Right lobe of liver (tissue), 6 donors: ENCODE data around the gene OARD1. TPM values are rescaled to one million over a fixed set of nuclear protein-coding genes. Genes with fewer than 3 reads are reported as not detected.

Source experiments
- ATAC-seq, 4 donors: fragments of 200-7000 bp; cut with Tn5 transposase; one replicate each; pipeline ENCODE4 v1.9.1; 2020; ENCODE audit warnings: mild to moderate bottlenecking in 4 of 4, moderate library complexity in 4 of 4
- DNase-seq, 3 donors: peaks; one replicate each; pipeline ENCODE4 v3.0.0-alpha.2; 2020
- H3K27ac ChIP-seq, 3 donors: fragments of 200-600 bp; one replicate each; pipeline ENCODE4 v1.8.0; 2022
- H3K27me3 ChIP-seq, 2 donors: fragments of 200-600 bp; one replicate each; pipeline ENCODE4 v1.8.0; 2022
- H3K36me3 ChIP-seq, 4 donors: fragments of 200-600 bp; sonication (generic) in 1 of 4; one replicate each; pipeline versions ENCODE4 v1.5.1 to v1.8.0; 2017 to 2022; ENCODE audit warnings: control low read depth in 1 of 4
- H3K4me1 ChIP-seq, 4 donors: fragments of 200-600 bp; sonication (generic) in 1 of 4; one replicate each; pipeline versions ENCODE4 v1.5.1 to v1.8.0; 2017 to 2022; ENCODE audit warnings: control low read depth in 1 of 4
- H3K4me3 ChIP-seq, 3 donors: fragments of 200-600 bp; one replicate each; pipeline ENCODE4 v1.8.0; 2022
- H3K9me3 ChIP-seq, 4 donors: fragments of 200-600 bp; sonication (generic) in 1 of 4; one replicate each; pipeline versions ENCODE4 v1.5.1 to v1.8.0; 2017 to 2022; ENCODE audit warnings: control low read depth in 1 of 4
- POLR2A ChIP-seq: fragments of 450-650 bp; IDR thresholded peaks from one replicate; pipeline ENCODE4 v1.6.1; 2017; ENCODE audit warnings: antibody characterized with exemption, mild to moderate bottlenecking
- WGBS: methylation state at CpG from one replicate; pipeline ENCODE4 v1.1.6; 2018; ENCODE audit warnings: low coverage, low lambda C conversion rate; ENCODE audit not compliant: insufficient coverage; ENCODE audit errors: missing lambda C conversion rate; 5-methylcytosine and 5-hydroxymethylcytosine counted together
- intact Hi-C, 2 donors: fragments of 100-400 bp; cut with DNase I; formaldehyde crosslinking; loops; one replicate each; pipeline versions ENCODE4 v1.11.2 to v1.14.1; 2022
- total RNA-seq, 6 experiments: library from RNA; depleted of rRNA in 2 of 6; stranded (reverse); fragments of >200 nt in 2 of 6; fragmentation: NEBNext Ultra II Directional in 3 of 6; extraction: Animal tissue kit (Norgen Biotek cat#: 25700) in 3 of 6; gene quantifications; one replicate each; pipeline versions ENCODE4 v1.1.0 to v1.2.4, GENCODE V29; 2016 to 2023
- TF ChIP-seq, protein P1 (sequence below), 4 donors: fragments of 200-600 bp in 3 of 4; fragments of 450-650 bp in 1 of 4; IDR thresholded peaks; one replicate each; pipeline versions ENCODE4 v1.5.1 to v1.8.0; 2016 to 2022; ENCODE audit warnings: antibody characterized with exemption in 4 of 4, mild to moderate bottlenecking in 2 of 4
- donor health status: DM: no; HTN: yes; CAD: no.
- donor health status: DM: no; HTN: no; CAD: no.
- donor health status: DM: no; HTN: no; CAD: no.
- donor health status: DM: no; HTN: yes; CAD: no.
- donor health status: DM: no; HTN: yes; CAD: no.

The OARD1 gene
- total RNA-seq, 6 experiments from 2014 or later = 14.8 to 26.2 (median 21.7) TPM

GRCh38 chr6:41036601-41037000 lies 35.6 kb downstream of the OARD1 start:
- no peak for DNase-seq
- no peaks in the 10 kb centered on the region for H3K9me3 ChIP-seq
- no peak overlapping the region for H3K27ac ChIP-seq
- peak overlapping the region in 1 of 3 donors; percentile 65 for H3K4me3 ChIP-seq
- intact Hi-C loops = no loop called here
- H3K36me3 ChIP-seq = peaks cover 0 to 31% (median 2%) of the 10 kb centered on the region in 4 donors
- peaks cover 0 to 62% (median 18%) of the 10 kb centered on the region in 4 donors for H3K4me1 ChIP-seq
- no peaks in the 10 kb centered on the region for H3K27me3 ChIP-seq
- no peak for TF ChIP-seq POLR2A
- TF ChIP-seq, protein P1, sequence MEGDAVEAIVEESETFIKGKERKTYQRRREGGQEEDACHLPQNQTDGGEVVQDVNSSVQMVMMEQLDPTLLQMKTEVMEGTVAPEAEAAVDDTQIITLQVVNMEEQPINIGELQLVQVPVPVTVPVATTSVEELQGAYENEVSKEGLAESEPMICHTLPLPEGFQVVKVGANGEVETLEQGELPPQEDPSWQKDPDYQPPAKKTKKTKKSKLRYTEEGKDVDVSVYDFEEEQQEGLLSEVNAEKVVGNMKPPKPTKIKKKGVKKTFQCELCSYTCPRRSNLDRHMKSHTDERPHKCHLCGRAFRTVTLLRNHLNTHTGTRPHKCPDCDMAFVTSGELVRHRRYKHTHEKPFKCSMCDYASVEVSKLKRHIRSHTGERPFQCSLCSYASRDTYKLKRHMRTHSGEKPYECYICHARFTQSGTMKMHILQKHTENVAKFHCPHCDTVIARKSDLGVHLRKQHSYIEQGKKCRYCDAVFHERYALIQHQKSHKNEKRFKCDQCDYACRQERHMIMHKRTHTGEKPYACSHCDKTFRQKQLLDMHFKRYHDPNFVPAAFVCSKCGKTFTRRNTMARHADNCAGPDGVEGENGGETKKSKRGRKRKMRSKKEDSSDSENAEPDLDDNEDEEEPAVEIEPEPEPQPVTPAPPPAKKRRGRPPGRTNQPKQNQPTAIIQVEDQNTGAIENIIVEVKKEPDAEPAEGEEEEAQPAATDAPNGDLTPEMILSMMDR (IDR thresholded peaks at IDR 0.05) = no peak
- 80% methylated on average over 2 of the region's 2 CpGs for WGBS
- no peak for ATAC-seq

DNA sequence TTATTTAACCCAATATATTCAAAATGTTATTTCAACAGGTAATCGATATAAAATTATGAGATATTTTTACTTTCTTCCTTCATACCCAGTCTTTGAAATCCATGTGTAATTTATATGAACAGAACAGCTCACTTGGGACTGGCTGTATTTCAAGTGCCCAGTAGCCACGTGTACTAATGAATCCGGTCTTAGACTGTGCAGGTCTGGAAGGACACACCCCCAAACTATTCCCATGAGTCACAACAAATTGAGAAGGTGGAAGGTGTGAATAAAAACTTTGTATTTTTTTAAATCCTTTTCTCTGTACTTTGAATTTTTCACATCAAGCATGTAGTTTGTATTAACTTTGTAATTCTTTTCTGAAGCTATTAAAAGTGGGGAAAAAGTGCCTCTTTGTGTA lies 36.0 kb downstream of the OARD1 start:
- Histone ChIP-seq H3K9me3 (no peaks in the 10 kb centered on the region), H3K4me3 (no peak overlapping the region), H3K27me3 (no peaks in the 10 kb centered on the region), H3K4me1 (peaks cover 0 to 58% (median 18%) of the 10 kb centered on the region in 4 donors), H3K27ac (no peak overlapping the region), H3K36me3 (peaks cover 0 to 36% (median 2%) of the 10 kb centered on the region in 4 donors)
- intact Hi-C loops = no loop called here
- TF ChIP-seq, protein P1 (IDR thresholded peaks at IDR 0.05) = no peak
- TF ChIP-seq POLR2A = no peak
- WGBS = 44% methylated on average over 3 of the region's 3 CpGs
- DNase-seq (no peak), ATAC-seq (peak in 2 of 4 donors; percentile 6 to 16)

DNA sequence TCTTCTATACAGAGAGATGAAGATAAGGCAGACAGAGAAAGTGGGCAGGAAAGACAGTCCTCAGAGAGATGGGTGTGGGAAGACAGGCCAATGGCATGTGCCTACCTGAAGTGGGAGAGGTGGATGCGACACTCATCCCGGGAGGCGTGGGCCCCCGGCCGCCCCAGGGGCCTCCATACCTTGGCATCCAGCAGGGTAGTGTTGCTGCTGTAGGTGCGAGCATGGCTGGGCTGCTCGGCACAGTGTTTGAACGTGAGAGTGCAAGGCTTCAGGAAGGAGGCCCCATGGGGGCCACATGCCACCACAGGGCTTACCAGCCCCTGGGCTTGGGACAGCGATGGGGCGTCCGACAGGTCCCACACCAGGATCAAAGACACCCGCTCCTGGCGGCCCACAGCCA lies 38.4 kb downstream of the OARD1 start:
- no peak for TF ChIP-seq POLR2A
- TF ChIP-seq, protein P1 (IDR thresholded peaks at IDR 0.05) = no peak
- Histone ChIP-seq H3K4me1 (peaks cover 0 to 35% (median 12%) of the 10 kb centered on the region in 4 donors), H3K9me3 (no peaks in the 10 kb centered on the region), H3K36me3 (peaks cover 0 to 37% (median 2%) of the 10 kb centered on the region in 4 donors), H3K4me3 (no peak overlapping the region), H3K27me3 (no peaks in the 10 kb centered on the region), H3K27ac (no peak overlapping the region)
- DNase-seq = no peak
- ATAC-seq = no peak
- intact Hi-C loops = no loop called here
- WGBS = 80% methylated on average over 1 of the region's 13 CpGs

- no peak overlapping the region for H3K27ac ChIP-seq
- H3K36me3 ChIP-seq = peaks cover 0 to 37% (median 3%) of the 10 kb centered on the region in 4 donors
- no peaks in the 10 kb centered on the region for H3K9me3 ChIP-seq
- intact Hi-C loops = no loop called here
- TF ChIP-seq, protein P1 (IDR thresholded peaks at IDR 0.05) = no peak
- no peak for TF ChIP-seq POLR2A
- no peak for DNase-seq
- ATAC-seq = no peak
- peaks cover 0 to 34% (median 15%) of the 10 kb centered on the region in 4 donors for H3K4me1 ChIP-seq
- no peaks in the 10 kb centered on the region for H3K27me3 ChIP-seq
- WGBS = 80% methylated on average over 2 of the region's 15 CpGs
- H3K4me3 ChIP-seq = no peak overlapping the region
Observed at GRCh38 chr6:41032830-41033229, 39.3 kb downstream of the OARD1 start.
